22Rv1 (cell line): ENCODE measurements around the gene PLEKHA6.

Source experiments
- H3K27ac ChIP-seq: fragments of 450-650 bp; 2 replicates; pipeline ENCODE4 v1.5.1; 2017
- ZFX ChIP-seq: fragments of 450-650 bp; IDR thresholded peaks from 2 replicates; pipeline ENCODE4 v1.6.1; 2017; ENCODE audit warnings: antibody characterized with exemption, borderline replicate concordance
- TF ChIP-seq, protein P1 (sequence below): fragments of 450-650 bp; IDR thresholded peaks from 2 replicates; pipeline ENCODE4 v1.5.1; 2017; ENCODE audit warnings: mild to moderate bottlenecking

The PLEKHA6 gene

DNA sequence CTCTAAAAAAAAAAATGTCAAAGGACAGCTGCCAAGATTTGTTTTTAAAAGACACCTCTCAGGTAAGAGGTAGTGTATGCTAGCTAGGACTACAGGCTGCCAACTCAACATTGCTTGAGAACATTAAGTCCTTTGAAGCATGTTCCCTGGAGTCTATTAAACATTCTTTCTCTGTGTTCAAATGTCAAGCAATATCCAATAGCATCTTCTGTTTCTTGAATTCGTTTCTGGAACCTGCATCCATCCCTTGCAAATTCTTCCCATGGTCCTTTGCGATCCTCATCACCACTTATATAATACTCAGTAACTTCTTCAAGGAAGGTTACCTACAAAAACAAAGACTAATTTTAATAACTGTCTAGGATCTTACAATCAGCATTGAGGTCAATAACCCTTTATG is 46.3 kb upstream of the PLEKHA6 start:
- peak overlapping the region; percentile 50 for H3K27ac ChIP-seq
- TF ChIP-seq, protein P1, sequence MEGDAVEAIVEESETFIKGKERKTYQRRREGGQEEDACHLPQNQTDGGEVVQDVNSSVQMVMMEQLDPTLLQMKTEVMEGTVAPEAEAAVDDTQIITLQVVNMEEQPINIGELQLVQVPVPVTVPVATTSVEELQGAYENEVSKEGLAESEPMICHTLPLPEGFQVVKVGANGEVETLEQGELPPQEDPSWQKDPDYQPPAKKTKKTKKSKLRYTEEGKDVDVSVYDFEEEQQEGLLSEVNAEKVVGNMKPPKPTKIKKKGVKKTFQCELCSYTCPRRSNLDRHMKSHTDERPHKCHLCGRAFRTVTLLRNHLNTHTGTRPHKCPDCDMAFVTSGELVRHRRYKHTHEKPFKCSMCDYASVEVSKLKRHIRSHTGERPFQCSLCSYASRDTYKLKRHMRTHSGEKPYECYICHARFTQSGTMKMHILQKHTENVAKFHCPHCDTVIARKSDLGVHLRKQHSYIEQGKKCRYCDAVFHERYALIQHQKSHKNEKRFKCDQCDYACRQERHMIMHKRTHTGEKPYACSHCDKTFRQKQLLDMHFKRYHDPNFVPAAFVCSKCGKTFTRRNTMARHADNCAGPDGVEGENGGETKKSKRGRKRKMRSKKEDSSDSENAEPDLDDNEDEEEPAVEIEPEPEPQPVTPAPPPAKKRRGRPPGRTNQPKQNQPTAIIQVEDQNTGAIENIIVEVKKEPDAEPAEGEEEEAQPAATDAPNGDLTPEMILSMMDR, result no peak
- TF ChIP-seq ZFX, result no peak

DNA sequence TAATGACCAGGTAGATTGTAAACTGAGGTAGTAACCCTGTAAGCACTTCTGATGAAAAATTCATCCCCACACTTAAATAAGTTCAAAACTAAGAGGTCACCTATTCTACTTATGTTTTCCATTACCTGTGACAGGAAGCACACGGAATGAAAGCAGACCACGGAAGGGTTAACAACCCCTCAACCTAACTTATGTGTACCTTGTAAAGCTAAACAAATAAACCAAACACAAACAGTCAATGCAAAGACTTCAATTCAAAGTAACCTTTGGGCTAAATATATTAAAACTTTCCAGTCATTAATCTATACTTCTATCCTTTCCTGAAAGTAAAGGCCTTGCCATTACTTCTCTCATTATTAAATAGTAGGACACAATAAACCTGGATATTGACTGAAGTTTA is 44.9 kb upstream of the PLEKHA6 start:
- H3K27ac ChIP-seq, result peak overlapping the region; percentile 50
- TF ChIP-seq, protein P1, result no peak
- TF ChIP-seq ZFX, result no peak

DNA sequence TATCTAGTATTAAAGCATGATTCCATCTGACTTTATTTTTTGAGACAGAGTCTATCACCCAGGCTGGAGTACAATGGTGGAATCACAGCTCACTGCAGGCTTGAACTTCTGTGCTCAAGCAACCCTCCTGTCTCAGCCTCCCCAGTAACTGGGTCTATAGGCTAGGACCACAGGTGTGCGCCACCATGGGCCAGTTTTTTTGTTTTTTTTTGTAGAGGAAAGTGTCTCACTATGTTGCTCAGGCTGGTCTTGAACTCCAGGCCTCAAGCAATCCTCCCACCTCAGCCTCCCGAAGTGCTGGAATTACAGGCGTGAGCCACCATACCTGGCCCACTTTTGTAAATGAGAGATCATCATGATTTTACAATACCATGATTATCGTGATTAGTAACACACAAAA is 42.7 kb upstream of the PLEKHA6 start:
- peak overlapping the region; percentile 9; the same call in 1 of the 2 replicates for H3K27ac ChIP-seq
- TF ChIP-seq ZFX, result no peak
- TF ChIP-seq, protein P1, result no peak

DNA sequence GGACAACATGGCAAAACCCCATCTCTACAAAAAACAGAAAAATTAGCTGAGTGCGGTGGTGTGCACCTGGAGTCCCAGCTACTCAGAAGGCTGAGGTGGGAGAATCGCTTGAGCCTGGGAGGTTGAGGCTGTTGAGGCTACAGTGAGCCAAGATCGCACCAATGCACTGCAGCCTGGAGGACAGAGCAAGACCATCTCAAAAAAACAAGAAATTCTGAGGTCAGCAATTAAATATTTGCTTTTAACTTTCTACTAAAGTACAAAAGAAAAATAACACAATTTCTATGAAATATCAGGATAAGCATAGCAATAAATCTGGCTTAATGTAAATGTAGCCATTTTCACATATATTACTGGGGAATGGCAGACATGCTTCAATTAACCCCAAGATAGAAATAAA is 42.0 kb upstream of the PLEKHA6 start:
- TF ChIP-seq, protein P1, result no peak
- TF ChIP-seq ZFX, result no peak
- peak overlapping the region; percentile 9; the same call in 1 of the 2 replicates for H3K27ac ChIP-seq

- TF ChIP-seq ZFX, result no peak
- TF ChIP-seq, protein P1, result no peak
- peak overlapping the region; percentile 4; the same call in 1 of the 2 replicates for H3K27ac ChIP-seq
These were observed 41.3 kb upstream of the PLEKHA6 start for GRCh38 chr1:204400882-204401510.

GRCh38 chr1:204398197-204399125 is 38.7 kb upstream of the PLEKHA6 start:
- H3K27ac ChIP-seq, result peak overlapping the region; percentile 30
- TF ChIP-seq, protein P1, result peak; percentile 98
- no peak for TF ChIP-seq ZFX
